ENCODE results near the gene ASPHD2. TPM values are rescaled to one million over a fixed set of nuclear protein-coding genes. Genes with fewer than 3 reads are reported as not detected.

ASPHD2 gene
- total RNA-seq, 2 experiments from 2014 or later = 9.2 to 10.0 TPM

DNA sequence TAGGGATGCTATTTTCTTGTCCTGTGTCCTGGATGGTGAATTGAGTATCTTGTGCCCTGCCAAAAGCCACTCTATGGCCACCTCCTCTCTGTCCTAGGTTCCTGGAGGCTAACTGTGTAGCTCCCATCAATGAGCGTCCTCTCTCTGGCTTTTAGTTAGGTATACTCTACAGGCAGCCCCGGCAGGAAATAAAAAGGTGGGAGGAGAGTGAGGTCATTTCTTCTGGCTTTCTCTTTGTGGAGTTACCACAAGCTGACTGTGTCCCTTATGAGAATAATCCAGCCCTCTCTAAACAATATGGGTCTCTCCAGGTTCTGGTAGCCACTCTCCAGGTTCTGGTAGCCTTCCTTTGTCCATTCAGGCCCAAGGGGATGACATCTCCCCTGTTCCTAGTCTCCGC lies 11.7 kb upstream of the ASPHD2 start:
- Mint-ChIP-seq H3K4me3 (no peak overlapping the region), H3K36me3 (ENCODE audit: low read depth) (no peaks in the 10 kb centered on the region), H3K27me3 (ENCODE audit: low read depth) (peaks cover 43% of the 10 kb centered on the region), H3K4me1 (ENCODE audit: low read depth) (no peaks in the 10 kb centered on the region), H3K27ac (no peak overlapping the region), H3K9me3 (ENCODE audit: insufficient read depth) (no peaks in the 10 kb centered on the region)
- ChIA-PET CTCF (interaction anchor here (1.4 to 1.9 kb wide), 2 partner anchors 14 to 20 kb away, joined by 4 read pairs; no protein-coding TSS in a partner anchor), POLR2A (interaction anchor here (1.9 kb wide), 1 partner anchor 11 kb away, joined by 4 read pairs; no protein-coding TSS in a partner anchor)
- ATAC-seq (no peak), DNase-seq (no peak)

DNA sequence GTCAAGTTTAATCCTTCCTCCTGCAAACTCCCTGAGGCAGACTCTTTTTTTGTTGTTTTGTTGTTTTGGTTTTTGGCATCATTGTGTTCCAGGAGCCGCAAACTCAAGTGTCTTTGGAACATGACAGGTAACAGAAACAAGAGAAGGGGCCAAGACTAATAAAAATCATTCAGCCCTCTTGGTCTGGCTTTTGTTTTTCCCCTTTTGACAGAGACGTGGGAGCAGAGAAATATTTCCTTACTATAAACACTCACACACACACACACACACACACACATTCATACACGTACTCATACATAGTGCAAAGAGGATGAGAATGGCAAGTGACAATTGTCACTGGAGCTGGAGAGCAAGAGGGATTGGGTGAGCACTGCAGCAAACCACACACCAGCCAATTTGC lies 10.4 kb upstream of the ASPHD2 start:
- H3K27me3 Mint-ChIP-seq (ENCODE audit: low read depth) = peaks cover 42% of the 10 kb centered on the region
- no peaks in the 10 kb centered on the region for H3K36me3 Mint-ChIP-seq (ENCODE audit: low read depth)
- CTCF ChIA-PET = no interaction called here
- POLR2A ChIA-PET = no interaction called here
- ATAC-seq (no peak), DNase-seq (no peak)
- no peak overlapping the region for H3K4me3 Mint-ChIP-seq
- H3K27ac Mint-ChIP-seq = no peak overlapping the region
- H3K9me3 Mint-ChIP-seq (ENCODE audit: insufficient read depth) = peaks cover 10% of the 10 kb centered on the region
- H3K4me1 Mint-ChIP-seq (ENCODE audit: low read depth) = no peaks in the 10 kb centered on the region

GRCh38 chr22:26426924-26427323 lies 2.1 kb upstream of the ASPHD2 start:
- peaks cover 37% of the 10 kb centered on the region for H3K4me1 Mint-ChIP-seq (ENCODE audit: low read depth)
- DNase-seq (no peak), ATAC-seq (no peak)
- peaks cover 10% of the 10 kb centered on the region for H3K9me3 Mint-ChIP-seq (ENCODE audit: insufficient read depth)
- ChIA-PET CTCF (no interaction called here), POLR2A (no interaction called here)
- H3K4me3 Mint-ChIP-seq = peak overlapping the region; percentile 59
- peaks cover 3% of the 10 kb centered on the region for H3K36me3 Mint-ChIP-seq (ENCODE audit: low read depth)
- peak overlapping the region; percentile 82 for H3K27ac Mint-ChIP-seq
- H3K27me3 Mint-ChIP-seq (ENCODE audit: low read depth) = peaks cover 19% of the 10 kb centered on the region

- no peak for DNase-seq
- Mint-ChIP-seq H3K36me3 (ENCODE audit: low read depth) (peaks cover 19% of the 10 kb centered on the region), H3K4me3 (peak overlapping the region; percentile 69), H3K9me3 (ENCODE audit: insufficient read depth) (no peaks in the 10 kb centered on the region), H3K4me1 (ENCODE audit: low read depth) (peaks cover 58% of the 10 kb centered on the region), H3K27me3 (ENCODE audit: low read depth) (peaks cover 15% of the 10 kb centered on the region), H3K27ac (peak overlapping the region; percentile 79)
- peak; percentile 24 for ATAC-seq
- CTCF ChIA-PET = interaction anchor here (1.8 to 3.2 kb wide), 4 partner anchors 31 to 65 kb away, joined by 5 to 24 read pairs (median 8); no protein-coding TSS in a partner anchor
- POLR2A ChIA-PET = interaction anchor here (1.0 to 3.6 kb wide), 5 partner anchors 14 to 244 kb away, joined by 3 to 25 read pairs (median 8); partner anchors contain the start of genes HPS4 and SRRD
These were observed 612 bp downstream of the ASPHD2 start for GRCh38 chr22:26429458-26430286.

DNA sequence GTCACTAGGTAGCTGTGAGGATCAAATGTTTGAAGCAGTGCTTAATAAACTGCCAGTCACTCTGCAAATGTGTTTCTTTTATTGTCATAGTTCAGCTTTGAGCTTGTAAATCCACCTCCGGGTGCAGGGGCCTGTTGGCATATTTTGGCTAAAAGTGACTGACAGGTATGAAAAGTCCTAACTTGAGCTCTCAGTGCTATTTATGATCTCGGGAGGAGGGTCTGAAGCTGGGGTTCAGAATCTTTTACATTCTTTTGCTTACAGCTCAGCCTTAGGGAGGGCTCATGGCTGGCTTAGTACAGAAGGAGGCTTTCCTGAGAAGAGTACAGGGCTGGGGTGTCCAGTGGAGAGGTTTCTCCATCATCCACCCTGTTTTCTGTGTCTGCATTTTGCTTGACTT lies 1.5 kb downstream of the ASPHD2 start:
- Mint-ChIP-seq H3K27ac (peak overlapping the region; percentile 79), H3K36me3 (ENCODE audit: low read depth) (peaks cover 25% of the 10 kb centered on the region), H3K9me3 (ENCODE audit: insufficient read depth) (no peaks in the 10 kb centered on the region), H3K27me3 (ENCODE audit: low read depth) (peaks cover 11% of the 10 kb centered on the region), H3K4me3 (peak overlapping the region; percentile 69), H3K4me1 (ENCODE audit: low read depth) (peaks cover 66% of the 10 kb centered on the region)
- ChIA-PET POLR2A (interaction anchor here (1.0 to 3.6 kb wide), 4 partner anchors 11 to 243 kb away, joined by 3 to 25 read pairs (median 8); partner anchors contain the start of genes HPS4 and SRRD), CTCF (interaction anchor here (0.7 to 3.2 kb wide), 12 partner anchors 9 to 236 kb away, joined by 3 to 24 read pairs (median 6); no protein-coding TSS in a partner anchor)
- DNase-seq (no peak), ATAC-seq (no peak)

DNA sequence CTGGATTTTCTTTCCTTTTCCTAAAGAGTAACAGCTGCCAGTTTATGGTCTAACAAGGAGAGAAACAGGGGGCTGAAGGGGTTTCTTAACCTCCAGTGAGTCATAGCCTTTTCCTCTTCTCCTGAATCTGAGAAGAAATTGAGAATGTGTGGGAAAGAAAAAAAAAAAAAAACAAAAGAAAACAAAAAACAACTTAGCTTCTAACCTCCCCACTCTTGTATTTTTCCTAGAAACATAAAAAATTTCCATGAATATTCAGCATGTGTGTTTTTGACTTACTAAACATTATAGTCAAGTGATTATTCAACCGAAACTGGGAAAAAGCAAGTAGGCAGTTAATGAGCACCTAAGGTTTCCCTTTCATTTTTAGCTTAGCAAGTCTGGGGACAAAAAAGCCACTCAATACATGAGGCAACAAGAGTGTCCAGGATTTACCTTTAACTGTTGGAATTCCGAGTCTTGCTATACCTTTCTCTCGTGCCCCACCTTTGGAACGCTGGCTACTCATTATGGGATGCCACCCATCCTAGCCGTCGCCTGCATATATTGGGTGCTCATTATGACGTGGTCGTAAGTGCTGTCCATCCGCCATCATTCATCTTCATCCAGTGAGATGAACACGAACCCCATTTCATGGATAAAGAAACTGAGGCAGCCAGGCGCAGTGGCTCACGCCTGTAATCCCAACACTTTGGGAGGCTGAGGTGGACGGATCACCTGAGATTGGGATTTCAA lies 2.4 kb downstream of the ASPHD2 start:
- ATAC-seq (no peak), DNase-seq (no peak)
- peaks cover 31% of the 10 kb centered on the region for H3K36me3 Mint-ChIP-seq (ENCODE audit: low read depth)
- H3K4me1 Mint-ChIP-seq (ENCODE audit: low read depth) = peaks cover 75% of the 10 kb centered on the region
- no peaks in the 10 kb centered on the region for H3K9me3 Mint-ChIP-seq (ENCODE audit: insufficient read depth)
- CTCF ChIA-PET = interaction anchor here (0.7 to 3.2 kb wide), 11 partner anchors 8 to 235 kb away, joined by 3 to 24 read pairs (median 6); no protein-coding TSS in a partner anchor
- POLR2A ChIA-PET = interaction anchor here (1.2 to 3.6 kb wide), 3 partner anchors 10 to 242 kb away, joined by 3 to 25 read pairs (median 12); partner anchors contain the start of genes HPS4 and SRRD
- peaks cover 6% of the 10 kb centered on the region for H3K27me3 Mint-ChIP-seq (ENCODE audit: low read depth)
- peak overlapping the region; percentile 69 for H3K4me3 Mint-ChIP-seq
- peak overlapping the region; percentile 79 for H3K27ac Mint-ChIP-seq

GRCh38 chr22:26432619-26433311 lies 3.7 kb downstream of the ASPHD2 start:
- no peak for DNase-seq
- H3K4me3 Mint-ChIP-seq = no peak overlapping the region
- no peaks in the 10 kb centered on the region for H3K27me3 Mint-ChIP-seq (ENCODE audit: low read depth)
- no peak for ATAC-seq
- H3K27ac Mint-ChIP-seq = peak overlapping the region; percentile 79
- peaks cover 36% of the 10 kb centered on the region for H3K36me3 Mint-ChIP-seq (ENCODE audit: low read depth)
- ChIA-PET POLR2A (interaction anchor here (3.6 kb wide), 1 partner anchor 49 kb away, joined by 25 read pairs; the partner anchor contains the start of genes HPS4 and SRRD), CTCF (interaction anchor here (3.2 kb wide), 1 partner anchor 29 kb away, joined by 24 read pairs; no protein-coding TSS in a partner anchor)
- H3K4me1 Mint-ChIP-seq (ENCODE audit: low read depth) = peaks cover 77% of the 10 kb centered on the region
- no peaks in the 10 kb centered on the region for H3K9me3 Mint-ChIP-seq (ENCODE audit: insufficient read depth)

- H3K27me3 Mint-ChIP-seq (ENCODE audit: low read depth) = no peaks in the 10 kb centered on the region
- H3K27ac Mint-ChIP-seq = no peak overlapping the region
- CTCF ChIA-PET = no interaction called here
- H3K36me3 Mint-ChIP-seq (ENCODE audit: low read depth) = peaks cover 34% of the 10 kb centered on the region
- H3K9me3 Mint-ChIP-seq (ENCODE audit: insufficient read depth) = no peaks in the 10 kb centered on the region
- no peak overlapping the region for H3K4me3 Mint-ChIP-seq
- POLR2A ChIA-PET = interaction anchor here (1.5 kb wide), 1 partner anchor 48 kb away, joined by 4 read pairs; no protein-coding TSS in a partner anchor
- no peak for ATAC-seq
- no peak for DNase-seq
- peaks cover 68% of the 10 kb centered on the region for H3K4me1 Mint-ChIP-seq (ENCODE audit: low read depth)
These were observed 4.7 kb downstream of the ASPHD2 start for GRCh38 chr22:26433805-26434204.

DNA sequence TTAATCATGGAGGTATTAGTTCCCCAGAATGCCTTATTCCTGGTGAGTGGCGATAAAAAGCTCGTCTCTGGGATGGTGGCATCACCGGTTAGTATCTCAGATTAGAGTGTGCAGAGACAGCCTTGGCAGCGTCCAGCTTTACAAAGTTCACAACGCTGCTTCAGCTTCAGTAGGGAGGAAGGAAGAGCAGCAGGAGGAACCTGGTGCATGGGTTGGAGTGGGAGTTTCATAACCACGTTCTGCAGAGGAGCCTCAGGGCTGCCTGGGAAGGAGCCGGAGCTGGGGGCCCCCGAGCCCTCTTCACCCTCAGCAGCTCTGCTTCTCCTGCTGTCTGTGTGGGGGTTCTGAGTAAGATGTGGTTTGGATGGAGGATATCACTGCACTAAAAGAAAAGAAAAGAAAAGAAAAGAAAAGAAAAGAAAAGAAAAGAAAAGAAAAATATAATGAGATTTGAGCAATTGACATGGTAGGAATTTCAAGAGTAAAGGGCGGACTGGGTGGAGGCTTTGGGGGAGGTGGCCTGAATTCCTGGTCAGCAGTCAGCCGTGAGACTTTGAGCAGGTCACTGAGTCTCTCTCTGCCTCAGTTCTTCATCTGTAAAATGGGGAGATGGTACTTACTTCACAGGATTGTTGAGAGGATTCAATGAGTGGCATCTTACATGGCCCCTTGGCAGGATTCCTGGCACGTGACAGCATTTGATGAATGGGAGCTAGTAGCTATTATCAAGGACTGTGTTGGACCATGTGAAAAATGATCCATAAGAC lies 6.5 kb downstream of the ASPHD2 start:
- POLR2A ChIA-PET = interaction anchor here (1.5 kb wide), 1 partner anchor 47 kb away, joined by 4 read pairs; no protein-coding TSS in a partner anchor
- Mint-ChIP-seq H3K27me3 (ENCODE audit: low read depth) (no peaks in the 10 kb centered on the region), H3K9me3 (ENCODE audit: insufficient read depth) (no peaks in the 10 kb centered on the region), H3K4me1 (ENCODE audit: low read depth) (peaks cover 58% of the 10 kb centered on the region), H3K27ac (no peak overlapping the region), H3K4me3 (no peak overlapping the region), H3K36me3 (ENCODE audit: low read depth) (peaks cover 34% of the 10 kb centered on the region)
- ATAC-seq = no peak
- CTCF ChIA-PET = interaction anchor here (0.9 to 1.6 kb wide), 3 partner anchors 25 to 43 kb away, joined by 3 to 4 read pairs (median 4); no protein-coding TSS in a partner anchor
- DNase-seq = no peak

GRCh38 chr22:26436903-26437515 lies 7.9 kb downstream of the ASPHD2 start:
- Mint-ChIP-seq H3K36me3 (ENCODE audit: low read depth) (peaks cover 36% of the 10 kb centered on the region), H3K27me3 (ENCODE audit: low read depth) (no peaks in the 10 kb centered on the region), H3K4me3 (no peak overlapping the region), H3K9me3 (ENCODE audit: insufficient read depth) (no peaks in the 10 kb centered on the region), H3K4me1 (ENCODE audit: low read depth) (peaks cover 43% of the 10 kb centered on the region), H3K27ac (no peak overlapping the region)
- POLR2A ChIA-PET = no interaction called here
- no peak for DNase-seq
- CTCF ChIA-PET = interaction anchor here (1.2 to 1.8 kb wide), 3 partner anchors 16 to 72 kb away, joined by 3 to 7 read pairs (median 3); no protein-coding TSS in a partner anchor
- no peak for ATAC-seq

Data from activated CD8-positive, alpha-beta T cell treated with anti-CD3 and anti-CD28 coated beads, Interleukin-2, amount 10 ng/mL, durations not matched to agents 7 days and 5 days (primary cell).